Tibial nerve (tissue), 4 donors: ENCODE measurements around the gene AHCYL1.
A peak's percentile ranks its signal among the peaks of the same experiment; 100 is the strongest.

Experiments
- EP300 ChIP-seq, 2 donors: sonication (generic); formaldehyde crosslinking; IDR thresholded peaks; one replicate each; pipeline ENCODE4 v1.6.1; 2017; ENCODE audit warnings: antibody characterized with exemption in 2 of 2, mild to moderate bottlenecking in 1 of 2
- TF ChIP-seq, protein P1 (sequence below), 5 experiments: fragments of 200-600 bp in 3 of 5; fragments of 450-650 bp in 2 of 5; sonication (generic) in 3 of 5; IDR thresholded peaks; one replicate each; pipeline ENCODE4 v1.5.1; 2016 to 2019; ENCODE audit warnings: antibody characterized with exemption in 5 of 5, mild to moderate bottlenecking in 3 of 5, moderate library complexity in 2 of 5

DNA sequence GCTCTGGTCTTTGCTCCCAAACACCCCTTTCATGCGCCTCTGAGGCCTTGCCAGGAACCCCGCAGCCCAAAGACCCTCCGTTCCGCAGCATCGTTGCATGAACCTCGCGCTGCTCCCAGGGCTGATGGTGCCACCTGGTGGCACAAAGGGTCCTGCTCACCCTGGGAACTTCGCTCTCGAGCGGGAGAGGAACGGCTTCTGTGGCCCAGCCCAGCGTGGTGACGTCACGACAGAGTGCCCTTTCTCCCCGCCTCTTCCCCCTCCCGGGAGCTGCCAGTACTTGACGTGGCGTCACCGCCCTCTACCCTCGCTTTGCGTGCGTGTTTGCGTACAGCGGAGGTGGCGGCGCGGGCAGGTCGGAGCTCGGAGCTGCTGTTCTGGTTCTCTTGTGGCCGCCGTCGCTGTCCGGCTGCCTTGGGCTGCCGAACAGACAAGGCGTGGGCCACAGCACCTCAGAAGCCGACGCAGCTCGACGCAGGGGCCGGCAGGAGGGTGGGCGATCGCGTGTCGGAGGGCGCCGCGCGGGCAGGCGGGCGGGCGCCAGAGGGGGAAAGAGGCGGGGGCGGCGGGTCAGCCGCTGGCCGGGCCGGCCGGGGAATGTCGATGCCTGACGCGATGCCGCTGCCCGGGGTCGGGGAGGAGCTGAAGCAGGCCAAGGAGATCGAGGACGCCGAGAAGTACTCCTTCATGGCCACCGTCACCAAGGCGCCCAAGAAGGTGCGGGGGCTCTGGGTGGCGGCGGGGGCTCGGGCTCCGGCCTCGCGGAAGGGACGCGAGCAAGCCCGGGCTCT lies at the start of gene AHCYL1:
- TF ChIP-seq EP300 (IDR thresholded peaks at IDR 0.05): peak; percentile 88 to 100
- TF ChIP-seq, protein P1, sequence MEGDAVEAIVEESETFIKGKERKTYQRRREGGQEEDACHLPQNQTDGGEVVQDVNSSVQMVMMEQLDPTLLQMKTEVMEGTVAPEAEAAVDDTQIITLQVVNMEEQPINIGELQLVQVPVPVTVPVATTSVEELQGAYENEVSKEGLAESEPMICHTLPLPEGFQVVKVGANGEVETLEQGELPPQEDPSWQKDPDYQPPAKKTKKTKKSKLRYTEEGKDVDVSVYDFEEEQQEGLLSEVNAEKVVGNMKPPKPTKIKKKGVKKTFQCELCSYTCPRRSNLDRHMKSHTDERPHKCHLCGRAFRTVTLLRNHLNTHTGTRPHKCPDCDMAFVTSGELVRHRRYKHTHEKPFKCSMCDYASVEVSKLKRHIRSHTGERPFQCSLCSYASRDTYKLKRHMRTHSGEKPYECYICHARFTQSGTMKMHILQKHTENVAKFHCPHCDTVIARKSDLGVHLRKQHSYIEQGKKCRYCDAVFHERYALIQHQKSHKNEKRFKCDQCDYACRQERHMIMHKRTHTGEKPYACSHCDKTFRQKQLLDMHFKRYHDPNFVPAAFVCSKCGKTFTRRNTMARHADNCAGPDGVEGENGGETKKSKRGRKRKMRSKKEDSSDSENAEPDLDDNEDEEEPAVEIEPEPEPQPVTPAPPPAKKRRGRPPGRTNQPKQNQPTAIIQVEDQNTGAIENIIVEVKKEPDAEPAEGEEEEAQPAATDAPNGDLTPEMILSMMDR (IDR thresholded peaks at IDR 0.05): peak; percentile 92 to 100 (median 99)
